Endodermal cell (in vitro differentiated cells): Measurements from ENCODE around the gene LRP2. TPM values are rescaled to one million over a fixed set of nuclear protein-coding genes. Genes with fewer than 3 reads are reported as not detected.

ENCODE experiments used
- DNase-seq: peaks from one replicate; pipeline ENCODE4 v3.0.0-alpha.2; 2017
- H3K27ac ChIP-seq: 2 replicates; pipeline ENCODE4 v1.5.1; 2013; ENCODE audit warnings: mild to moderate bottlenecking, low read depth, low read length, moderate library complexity
- H3K27me3 ChIP-seq: 2 replicates; pipeline ENCODE4 v1.6.1; 2013; ENCODE audit warnings: mild to moderate bottlenecking, low read length, moderate library complexity; ENCODE audit not compliant: insufficient read depth, control insufficient read depth, poor library complexity, severe bottlenecking
- H3K36me3 ChIP-seq: 2 replicates; pipeline ENCODE4 v1.7.0; 2013; ENCODE audit warnings: mild to moderate bottlenecking, low read length, moderate library complexity; ENCODE audit not compliant: control insufficient read depth, insufficient read depth
- H3K4me1 ChIP-seq: one replicate; pipeline ENCODE4 v1.7.0; 2013; ENCODE audit warnings: low read length; ENCODE audit not compliant: control insufficient read depth, insufficient read depth
- H3K4me3 ChIP-seq: 2 replicates; pipeline ENCODE4 v1.5.1; 2013; ENCODE audit warnings: mild to moderate bottlenecking, low read length, moderate library complexity
- H3K9ac ChIP-seq: 2 replicates; pipeline ENCODE4 v1.6.1; 2013; ENCODE audit warnings: mild to moderate bottlenecking, low read length, moderate library complexity; ENCODE audit not compliant: poor library complexity, severe bottlenecking; ENCODE audit errors: extremely low read depth
- H3K9me3 ChIP-seq: 2 replicates; pipeline ENCODE4 v1.6.1; 2013; ENCODE audit warnings: mild to moderate bottlenecking, low read length, moderate library complexity; ENCODE audit not compliant: control insufficient read depth
- H3K27ac Mint-ChIP-seq: 2 replicates; pipeline ENCODE4 v1.8.0; 2020; ENCODE audit warnings: mixed read lengths
- H3K27me3 Mint-ChIP-seq: 2 replicates; pipeline ENCODE4 v1.8.0; 2021; ENCODE audit warnings: mild to moderate bottlenecking, mixed read lengths; ENCODE audit not compliant: insufficient read depth
- H3K36me3 Mint-ChIP-seq: 2 replicates; pipeline ENCODE4 v1.8.0; 2020; ENCODE audit warnings: low read depth, mixed read lengths
- H3K4me1 Mint-ChIP-seq: 2 replicates; pipeline ENCODE4 v1.8.0; 2020; ENCODE audit warnings: mixed read lengths
- H3K4me3 Mint-ChIP-seq: 2 replicates; pipeline ENCODE4 v1.8.0; 2020; ENCODE audit warnings: mild to moderate bottlenecking, moderate library complexity, mixed read lengths
- H3K9me3 Mint-ChIP-seq: 2 replicates; pipeline ENCODE4 v1.8.0; 2020; ENCODE audit warnings: mild to moderate bottlenecking, mixed read lengths
- CTCF ChIP-seq: fragments of 200-600 bp; sonication (generic); conservative IDR thresholded peaks from 2 replicates; pipeline ENCODE4 v1.5.0; 2021; ENCODE audit warnings: antibody characterized with exemption, mild to moderate bottlenecking
- WGBS, 2 experiments: methylation state at CpG; one replicate each; pipeline versions ENCODE4 v1.1.5 to v1.1.7; 2013; ENCODE audit warnings: missing lambda C conversion rate in 2 of 2, mixed read lengths in 1 of 2; ENCODE audit not compliant: insufficient coverage in 1 of 2, insufficient read length in 1 of 2; 5-methylcytosine and 5-hydroxymethylcytosine counted together
- total RNA-seq, 2 donors: library from RNA; stranded (reverse); fragmentation: NEBNext Ultra II Directional in 1 of 2; extraction: Animal tissue kit (Norgen Biotek cat#: 25700) in 1 of 2; gene quantifications; 2 replicates in 1 of 2; 3 replicates in 1 of 2; pipeline ENCODE4 v1.2.1, GENCODE V29; 2021

LRP2 gene
- total RNA-seq, 2 donors from 2014 or later: 2.2 to 3.5 TPM

GRCh38 chr2:169077674-169078240 lies 284.6 kb downstream of the LRP2 start:
- Histone ChIP-seq H3K27me3 (no peaks in the 10 kb centered on the region), H3K4me3 (no peak overlapping the region), H3K9me3 (no peaks in the 10 kb centered on the region), H3K36me3 (no peaks in the 10 kb centered on the region), H3K4me1 (no peaks in the 10 kb centered on the region), H3K9ac (no peak overlapping the region), H3K27ac (no peak overlapping the region)
- H3K27ac Mint-ChIP-seq: no peak overlapping the region
- 84 to 96% methylated on average over 2 of the region's 2 CpGs for WGBS, 2 experiments
- no peak overlapping the region for H3K4me3 Mint-ChIP-seq
- no peaks in the 10 kb centered on the region for H3K4me1 Mint-ChIP-seq
- no peak for TF ChIP-seq CTCF
- no peaks in the 10 kb centered on the region for H3K36me3 Mint-ChIP-seq
- DNase-seq: no peak
- H3K9me3 Mint-ChIP-seq: no peaks in the 10 kb centered on the region
- no peaks in the 10 kb centered on the region for H3K27me3 Mint-ChIP-seq

Other genes with a start within 250 kb of the LRP2 start
- gene BBS5, start 117.0 kb upstream of the LRP2 start, total RNA-seq: 1 to 10 TPM; 3.2 to 6.5 TPM
- gene KLHL41, start 147.2 kb upstream of the LRP2 start, total RNA-seq: not detected
- 10 to 100 TPM; 45.2 to 56.0 TPM for gene FASTKD1, start 211.3 kb upstream of the LRP2 start, total RNA-seq
- 10 to 100 TPM; 59.5 to 72.7 TPM for gene PPIG, start 221.8 kb upstream of the LRP2 start, total RNA-seq